Activated CD8-positive, alpha-beta memory T cell treated with anti-CD3 and anti-CD28 coated beads, Interleukin-2, amount 50 U/mL, for 1 hour (primary cell): Measurements from ENCODE around the gene CLCN5.
"Not testable (repeated sequence)": the region's sequence is repeated elsewhere in the genome, so short reads cannot be mapped to it uniquely, and the experiment has no call there.

Experiments used
- DNase-seq: peaks from one replicate; pipeline ENCODE4 v3.0.0-alpha.2; 2020; ENCODE audit errors: extremely low read depth

The CLCN5 gene

GRCh38 chrX:49995795-49996455 lies 73.5 kb downstream of the CLCN5 start:
- no peak for DNase-seq

GRCh38 chrX:49996474-49996873 lies 74.1 kb downstream of the CLCN5 start:
- DNase-seq = no peak

DNA sequence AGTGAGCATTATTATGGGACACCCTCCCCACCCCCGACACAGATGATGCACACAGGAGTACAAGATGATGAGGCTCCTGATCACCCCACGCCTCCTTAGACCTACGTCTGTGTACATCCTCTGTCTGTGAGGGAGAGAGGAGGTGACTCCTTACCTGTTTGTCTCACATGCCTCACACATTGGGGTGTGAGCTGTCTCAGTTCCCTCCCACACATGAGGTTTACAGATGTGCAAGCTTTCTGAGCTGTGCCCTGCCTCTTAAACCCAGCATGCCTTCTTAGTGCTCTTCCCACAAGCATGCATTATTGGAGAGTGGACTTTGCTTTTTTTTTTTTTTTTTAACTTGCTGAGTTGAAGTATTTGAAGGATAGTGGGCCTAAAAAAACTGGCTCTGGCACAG lies 76.7 kb downstream of the CLCN5 start:
- DNase-seq = no peak

DNA sequence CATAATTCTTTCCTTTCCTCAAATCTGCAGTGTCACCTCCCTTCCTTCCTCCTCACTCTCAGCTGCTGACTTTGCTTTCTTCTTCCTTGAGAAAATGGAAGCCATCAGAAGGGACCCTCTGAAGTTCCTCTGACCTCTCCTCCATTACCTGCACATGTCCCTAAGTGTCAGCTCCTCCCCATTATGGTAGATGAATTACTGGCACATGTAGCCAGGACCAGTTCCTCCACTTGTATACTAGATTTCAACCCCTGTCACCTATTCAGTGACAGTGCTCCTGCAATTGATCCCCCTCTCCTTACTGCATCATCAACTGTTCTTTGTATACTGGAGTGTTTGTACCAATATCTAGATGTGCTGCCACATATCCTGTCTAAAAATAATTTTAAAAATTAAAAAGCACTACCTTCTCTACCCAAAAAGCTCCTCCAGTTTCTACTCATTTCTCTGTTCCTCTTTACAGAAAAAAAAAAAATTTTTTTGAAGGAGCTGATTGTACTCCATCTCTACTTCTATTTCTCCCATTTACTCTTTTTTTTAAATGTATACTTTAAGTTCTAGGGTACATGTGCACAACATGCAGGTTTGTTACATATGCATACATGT lies 78.6 kb downstream of the CLCN5 start:
- DNase-seq = no peak

GRCh38 chrX:50002067-50002714 lies 79.8 kb downstream of the CLCN5 start:
- DNase-seq = no peak

DNA sequence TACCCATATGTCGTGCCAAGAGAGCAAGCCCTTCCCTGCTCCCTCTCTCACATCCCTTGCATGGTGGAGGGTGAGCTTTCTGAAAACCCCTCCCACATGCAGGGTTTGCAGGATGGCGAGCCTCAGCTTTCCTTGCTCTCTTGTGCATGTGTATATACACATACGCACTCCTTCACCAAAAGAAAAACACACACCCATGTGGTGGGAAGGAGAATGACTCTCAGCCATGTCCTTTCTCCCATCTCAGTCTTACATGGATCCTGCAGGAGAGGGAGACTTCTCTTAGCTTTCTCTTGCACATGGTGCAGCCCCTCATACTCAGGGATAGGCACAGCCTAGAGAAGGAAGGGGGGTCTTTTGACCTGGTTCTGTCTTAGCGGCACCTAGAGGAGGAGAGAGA lies 81.1 kb downstream of the CLCN5 start:
- no peak for DNase-seq

- DNase-seq = no peak
These were observed 81.5 kb downstream of the CLCN5 start for GRCh38 chrX:50003927-50004326.

DNA sequence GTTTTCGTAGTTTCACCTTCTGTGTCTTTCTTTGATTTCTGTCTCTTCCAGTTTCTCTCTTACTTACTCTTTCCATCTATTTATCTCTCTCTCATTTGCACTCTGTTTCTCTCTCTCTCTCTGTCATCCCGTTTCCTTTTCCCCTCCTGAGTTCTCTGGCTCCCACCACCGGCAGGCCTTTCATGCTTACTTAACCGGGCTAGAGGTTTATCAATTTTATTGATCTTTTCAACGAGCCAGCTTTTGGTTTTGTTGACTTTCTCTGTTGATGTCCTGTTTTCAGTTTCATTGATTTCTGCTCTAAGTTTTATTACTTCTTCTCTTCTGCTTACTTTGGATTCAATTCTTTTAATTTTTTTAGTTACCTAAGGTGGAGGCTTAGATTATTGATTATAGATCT lies 103.2 kb downstream of the CLCN5 start:
- not testable (repeated sequence) for DNase-seq

- no peak for DNase-seq
These were observed 112.7 kb downstream of the CLCN5 start for GRCh38 chrX:50035126-50035525.

GRCh38 chrX:50036426-50036825 lies 114.0 kb downstream of the CLCN5 start:
- DNase-seq = no peak

- DNase-seq = no peak
These were observed 123.4 kb downstream of the CLCN5 start for GRCh38 chrX:50045823-50046222.

GRCh38 chrX:50049228-50049627 lies 126.8 kb downstream of the CLCN5 start:
- no peak for DNase-seq

- no peak for DNase-seq
These were observed 131.8 kb downstream of the CLCN5 start for GRCh38 chrX:50054147-50054546.

- no peak for DNase-seq
These were observed 144.0 kb downstream of the CLCN5 start for GRCh38 chrX:50066318-50066937.

GRCh38 chrX:50067435-50068284 lies 145.3 kb downstream of the CLCN5 start:
- no peak for DNase-seq

DNA sequence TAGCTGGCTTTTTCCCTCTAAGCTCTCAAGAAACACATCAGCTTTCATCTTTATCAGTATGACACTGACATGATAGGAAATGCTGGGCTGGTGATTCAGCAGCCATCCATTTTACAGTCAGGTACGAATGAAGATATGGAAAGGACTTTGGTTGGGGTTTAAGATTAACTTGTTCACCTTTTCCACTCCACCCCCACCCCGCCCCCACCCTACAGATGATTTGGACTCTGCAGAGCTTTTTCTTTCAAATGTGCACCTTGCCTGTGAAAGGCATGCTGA lies 145.8 kb downstream of the CLCN5 start:
- no peak for DNase-seq

DNA sequence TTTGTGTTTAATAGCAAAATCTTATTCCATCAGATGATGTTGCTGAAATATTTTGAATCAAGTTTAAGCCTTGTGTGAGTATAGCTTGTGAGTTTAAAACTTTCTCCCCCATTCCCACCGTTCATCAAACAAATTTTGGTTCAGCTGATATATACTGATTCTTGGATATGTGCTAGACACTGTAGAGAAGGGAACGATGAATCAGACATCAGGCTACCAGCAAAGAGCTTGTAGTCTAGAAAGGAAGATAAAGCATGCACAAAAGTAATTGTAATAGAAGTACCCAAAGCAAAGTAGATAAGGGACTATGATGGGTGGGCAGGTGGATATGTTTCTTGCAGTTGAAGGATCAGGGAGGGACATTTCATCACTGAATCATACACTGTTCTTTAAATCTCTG lies 146.5 kb downstream of the CLCN5 start:
- DNase-seq = no peak

- DNase-seq = no peak
These were observed 149.1 kb downstream of the CLCN5 start for GRCh38 chrX:50071494-50071893.

- DNase-seq = no peak
These were observed 149.7 kb downstream of the CLCN5 start for GRCh38 chrX:50072110-50072509.

DNA sequence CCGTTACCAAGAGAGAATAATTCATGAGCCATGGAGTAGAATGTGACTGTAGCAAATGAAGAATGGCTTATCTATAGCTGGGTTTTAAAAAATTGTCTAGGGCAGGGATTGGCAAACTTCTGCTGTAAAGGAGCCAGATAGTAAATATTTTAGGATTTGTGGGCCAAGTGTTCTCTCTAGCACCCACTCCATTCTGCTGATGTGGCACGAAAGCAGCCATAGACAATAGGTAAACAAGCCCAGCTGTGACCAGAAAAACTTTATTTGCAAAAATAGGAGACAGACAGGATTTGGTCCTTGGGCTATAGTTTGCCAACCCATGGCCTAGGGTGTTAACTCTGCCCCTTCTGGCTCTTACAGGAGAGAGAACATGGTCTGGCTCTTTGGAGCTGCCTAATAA lies 151.2 kb downstream of the CLCN5 start:
- DNase-seq = no peak

GRCh38 chrX:50075630-50076339 lies 153.4 kb downstream of the CLCN5 start:
- no peak for DNase-seq
